ENCODE results near the gene PLEKHO2.

- peak in 1 of 3 donors; percentile 41 for TF ChIP-seq POLR2AphosphoS5 (IDR thresholded peaks at IDR 0.05)
- TF ChIP-seq CTCF (IDR thresholded peaks at IDR 0.05 in 8 of 11, conservative IDR thresholded peaks at IDR 0.05 in 3 of 11) = no peak
These were observed 51.2 kb downstream of the PLEKHO2 start for GRCh38 chr15:64892847-64893403.
